DOHH2 (cell line): Measurements from ENCODE around the gene MGST1.

ENCODE experiments used
- H3F3A ChIP-seq: fragments of 200-600 bp; sonication (generic), shearing (Covaris generic); 2 replicates; pipeline ENCODE4 v1.6.0; 2016; ENCODE audit warnings: antibody characterized with exemption, mild to moderate bottlenecking; ENCODE audit not compliant: control insufficient read depth, insufficient read depth
- H3K27ac ChIP-seq: fragments of 200-600 bp; sonication (generic); 2 replicates; pipeline ENCODE4 v1.5.1; 2014; ENCODE audit warnings: low read depth, mild to moderate bottlenecking, low read length, moderate library complexity
- H3K27me3 ChIP-seq: fragments of 200-600 bp; sonication (generic); 2 replicates; pipeline ENCODE4 v1.6.1; 2014; ENCODE audit warnings: mild to moderate bottlenecking, low read length, mixed read lengths; ENCODE audit not compliant: control insufficient read depth
- H3K36me3 ChIP-seq: fragments of 200-600 bp; sonication (generic); 2 replicates; pipeline ENCODE4 v1.6.1; 2014; ENCODE audit warnings: mild to moderate bottlenecking, low read length, moderate library complexity, mixed read lengths; ENCODE audit not compliant: control insufficient read depth
- H3K4me1 ChIP-seq: fragments of 200-600 bp; sonication (generic); 2 replicates; pipeline ENCODE4 v1.6.1; 2014; ENCODE audit warnings: mild to moderate bottlenecking, low read length, mixed read lengths; ENCODE audit not compliant: control insufficient read depth
- H3K4me2 ChIP-seq: fragments of 200-600 bp; sonication (generic); 2 replicates; pipeline ENCODE4 v1.6.0; 2014; ENCODE audit warnings: mild to moderate bottlenecking, low read length, moderate library complexity
- H3K4me3 ChIP-seq: fragments of 200-600 bp; sonication (generic); 2 replicates; pipeline ENCODE4 v1.5.1; 2014; ENCODE audit warnings: mild to moderate bottlenecking, low read length, mixed read lengths
- H3K79me2 ChIP-seq: fragments of 200-600 bp; sonication (generic); 2 replicates; pipeline ENCODE4 v1.6.1; 2014; ENCODE audit warnings: mild to moderate bottlenecking, low read length, mixed read lengths; ENCODE audit not compliant: control insufficient read depth
- H3K9me2 ChIP-seq: fragments of 200-600 bp; sonication (generic); replicated peaks from 2 replicates; pipeline ENCODE4 v1.6.1; 2014; ENCODE audit warnings: mild to moderate bottlenecking, low read length, mixed read lengths; ENCODE audit not compliant: control insufficient read depth
- H3K9me3 ChIP-seq: fragments of 200-600 bp; sonication (generic); 2 replicates; pipeline ENCODE4 v1.6.1; 2014; ENCODE audit warnings: antibody characterized with exemption, low read length, mixed read lengths; ENCODE audit not compliant: control insufficient read depth, insufficient read depth
- H4K20me1 ChIP-seq: fragments of 200-600 bp; sonication (generic); 2 replicates; pipeline ENCODE4 v1.6.0; 2014; ENCODE audit warnings: low read depth, mild to moderate bottlenecking, antibody characterized with exemption, low read length, moderate library complexity; ENCODE audit not compliant: control insufficient read depth, insufficient read depth
- EZH2phosphoT487 ChIP-seq: fragments of 200-600 bp; sonication (generic); IDR thresholded peaks from 2 replicates; pipeline ENCODE4 v1.6.1; 2017; ENCODE audit warnings: borderline replicate concordance, mild to moderate bottlenecking, antibody characterized with exemption, low read length, moderate library complexity, mixed read lengths
- TF ChIP-seq, protein P1 (sequence below): fragments of 200-600 bp; sonication (generic); IDR thresholded peaks from one replicate; pipeline ENCODE4 v1.5.1; 2014; ENCODE audit warnings: antibody characterized with exemption, mild to moderate bottlenecking, low read depth, low read length; ENCODE audit not compliant: poor library complexity, severe bottlenecking

MGST1 gene

DNA sequence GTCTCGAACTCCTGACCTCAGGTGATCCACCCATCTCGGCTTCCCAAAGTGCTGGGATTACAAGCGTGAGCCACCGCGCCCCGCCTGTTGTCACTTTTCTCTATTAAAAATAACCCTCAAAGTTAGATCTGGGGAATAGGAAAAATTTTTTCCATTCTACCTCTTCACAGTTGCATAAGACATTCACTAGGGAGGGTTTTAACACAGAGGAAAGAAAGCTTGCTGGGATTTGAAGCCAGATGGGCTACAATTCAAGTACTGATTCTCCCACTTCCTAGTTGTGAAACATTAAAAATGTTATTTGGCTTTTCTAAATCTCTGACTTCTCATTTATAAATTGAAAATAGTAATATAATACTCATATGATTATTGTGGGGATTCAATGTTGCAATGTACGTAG lies 46.7 kb upstream of the MGST1 start:
- Histone ChIP-seq H3K27ac (no peak overlapping the region), H4K20me1 (no peaks in the 10 kb centered on the region), H3K27me3 (no peaks in the 10 kb centered on the region), H3F3A (no peaks in the 10 kb centered on the region), H3K9me3 (no peaks in the 10 kb centered on the region), H3K4me1 (no peaks in the 10 kb centered on the region), H3K9me2 (no peaks in the 10 kb centered on the region), H3K4me3 (no peak overlapping the region), H3K79me2 (no peaks in the 10 kb centered on the region), H3K36me3 (no peaks in the 10 kb centered on the region), H3K4me2 (no peak overlapping the region)
- TF ChIP-seq, protein P1, sequence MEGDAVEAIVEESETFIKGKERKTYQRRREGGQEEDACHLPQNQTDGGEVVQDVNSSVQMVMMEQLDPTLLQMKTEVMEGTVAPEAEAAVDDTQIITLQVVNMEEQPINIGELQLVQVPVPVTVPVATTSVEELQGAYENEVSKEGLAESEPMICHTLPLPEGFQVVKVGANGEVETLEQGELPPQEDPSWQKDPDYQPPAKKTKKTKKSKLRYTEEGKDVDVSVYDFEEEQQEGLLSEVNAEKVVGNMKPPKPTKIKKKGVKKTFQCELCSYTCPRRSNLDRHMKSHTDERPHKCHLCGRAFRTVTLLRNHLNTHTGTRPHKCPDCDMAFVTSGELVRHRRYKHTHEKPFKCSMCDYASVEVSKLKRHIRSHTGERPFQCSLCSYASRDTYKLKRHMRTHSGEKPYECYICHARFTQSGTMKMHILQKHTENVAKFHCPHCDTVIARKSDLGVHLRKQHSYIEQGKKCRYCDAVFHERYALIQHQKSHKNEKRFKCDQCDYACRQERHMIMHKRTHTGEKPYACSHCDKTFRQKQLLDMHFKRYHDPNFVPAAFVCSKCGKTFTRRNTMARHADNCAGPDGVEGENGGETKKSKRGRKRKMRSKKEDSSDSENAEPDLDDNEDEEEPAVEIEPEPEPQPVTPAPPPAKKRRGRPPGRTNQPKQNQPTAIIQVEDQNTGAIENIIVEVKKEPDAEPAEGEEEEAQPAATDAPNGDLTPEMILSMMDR: no peak
- TF ChIP-seq EZH2phosphoT487: no peak

DNA sequence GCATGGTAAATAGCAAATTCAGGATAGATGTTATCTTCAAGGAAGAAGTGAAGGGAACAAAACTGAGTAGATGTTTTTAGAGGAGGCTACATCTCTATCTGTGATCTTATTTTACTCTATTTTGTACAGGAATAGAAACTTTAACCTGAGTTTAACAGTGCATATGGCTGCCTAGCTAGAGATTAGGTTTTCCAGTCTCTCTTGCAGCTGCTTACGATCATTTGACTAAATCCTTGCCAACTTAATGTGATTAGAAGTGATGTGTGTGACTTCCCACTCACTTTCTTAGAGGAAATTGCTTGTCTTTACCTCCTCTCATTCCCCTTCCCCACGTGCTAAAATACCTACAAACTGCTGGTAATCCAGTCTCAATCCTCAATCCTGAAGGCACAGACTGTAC lies 43.5 kb upstream of the MGST1 start:
- no peak overlapping the region for H3K4me2 ChIP-seq
- H3K9me2 ChIP-seq: no peaks in the 10 kb centered on the region
- H3K4me1 ChIP-seq: no peaks in the 10 kb centered on the region
- H4K20me1 ChIP-seq: no peaks in the 10 kb centered on the region
- no peaks in the 10 kb centered on the region for H3K9me3 ChIP-seq
- no peak for TF ChIP-seq EZH2phosphoT487
- TF ChIP-seq, protein P1: no peak
- H3K79me2 ChIP-seq: no peaks in the 10 kb centered on the region
- no peaks in the 10 kb centered on the region for H3K36me3 ChIP-seq
- no peak overlapping the region for H3K4me3 ChIP-seq
- H3K27me3 ChIP-seq: no peaks in the 10 kb centered on the region
- H3K27ac ChIP-seq: no peak overlapping the region
- no peaks in the 10 kb centered on the region for H3F3A ChIP-seq

DNA sequence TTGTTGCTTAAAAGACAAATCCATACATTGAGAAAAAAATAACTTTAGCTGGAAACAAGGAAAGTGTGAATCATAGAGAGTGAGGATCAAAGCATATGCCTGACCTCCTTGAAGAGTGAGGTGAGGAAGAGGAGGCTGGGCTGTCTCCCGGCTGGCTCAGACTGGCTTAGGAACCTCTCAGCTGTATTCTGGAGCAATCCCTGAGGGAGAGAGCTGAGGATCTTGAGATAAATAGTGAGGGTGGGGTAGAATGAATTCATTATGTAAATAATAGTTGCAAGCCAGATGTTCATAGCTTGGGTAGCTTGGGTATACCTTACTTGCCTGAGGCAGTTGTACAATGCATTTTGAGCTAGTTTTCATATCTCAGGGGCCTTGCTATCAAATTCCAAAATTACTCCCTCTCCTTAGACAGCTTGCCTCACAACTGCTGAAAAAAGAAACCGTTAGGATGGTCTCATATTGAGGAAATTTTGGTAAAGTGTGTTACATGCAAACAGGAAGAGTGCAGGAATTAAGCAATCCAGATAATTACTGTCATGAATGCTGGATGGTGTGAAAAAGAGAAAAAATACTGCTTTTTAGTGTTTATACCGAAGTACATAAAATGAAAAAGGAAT lies 39.5 kb upstream of the MGST1 start:
- no peaks in the 10 kb centered on the region for H3K9me3 ChIP-seq
- H3K36me3 ChIP-seq: no peaks in the 10 kb centered on the region
- no peaks in the 10 kb centered on the region for H4K20me1 ChIP-seq
- H3K9me2 ChIP-seq: no peaks in the 10 kb centered on the region
- H3K79me2 ChIP-seq: no peaks in the 10 kb centered on the region
- TF ChIP-seq, protein P1: no peak
- no peak for TF ChIP-seq EZH2phosphoT487
- H3K4me3 ChIP-seq: no peak overlapping the region
- no peaks in the 10 kb centered on the region for H3K27me3 ChIP-seq
- H3K4me2 ChIP-seq: no peak overlapping the region
- H3K4me1 ChIP-seq: no peaks in the 10 kb centered on the region
- H3F3A ChIP-seq: no peaks in the 10 kb centered on the region
- no peak overlapping the region for H3K27ac ChIP-seq
